Femur (tissue), 1 donor: ENCODE measurements around the gene SECISBP2L.
A peak's percentile ranks its signal among the peaks of the same experiment; 100 is the strongest.
"Not testable (repeated sequence)": the region's sequence is repeated elsewhere in the genome, so short reads cannot be mapped to it uniquely, and the experiment has no call there.

ENCODE experiments used
- DNase-seq: peaks from one replicate; pipeline ENCODE4 v3.0.0-alpha.2; 2017

Gene SECISBP2L, protein sequence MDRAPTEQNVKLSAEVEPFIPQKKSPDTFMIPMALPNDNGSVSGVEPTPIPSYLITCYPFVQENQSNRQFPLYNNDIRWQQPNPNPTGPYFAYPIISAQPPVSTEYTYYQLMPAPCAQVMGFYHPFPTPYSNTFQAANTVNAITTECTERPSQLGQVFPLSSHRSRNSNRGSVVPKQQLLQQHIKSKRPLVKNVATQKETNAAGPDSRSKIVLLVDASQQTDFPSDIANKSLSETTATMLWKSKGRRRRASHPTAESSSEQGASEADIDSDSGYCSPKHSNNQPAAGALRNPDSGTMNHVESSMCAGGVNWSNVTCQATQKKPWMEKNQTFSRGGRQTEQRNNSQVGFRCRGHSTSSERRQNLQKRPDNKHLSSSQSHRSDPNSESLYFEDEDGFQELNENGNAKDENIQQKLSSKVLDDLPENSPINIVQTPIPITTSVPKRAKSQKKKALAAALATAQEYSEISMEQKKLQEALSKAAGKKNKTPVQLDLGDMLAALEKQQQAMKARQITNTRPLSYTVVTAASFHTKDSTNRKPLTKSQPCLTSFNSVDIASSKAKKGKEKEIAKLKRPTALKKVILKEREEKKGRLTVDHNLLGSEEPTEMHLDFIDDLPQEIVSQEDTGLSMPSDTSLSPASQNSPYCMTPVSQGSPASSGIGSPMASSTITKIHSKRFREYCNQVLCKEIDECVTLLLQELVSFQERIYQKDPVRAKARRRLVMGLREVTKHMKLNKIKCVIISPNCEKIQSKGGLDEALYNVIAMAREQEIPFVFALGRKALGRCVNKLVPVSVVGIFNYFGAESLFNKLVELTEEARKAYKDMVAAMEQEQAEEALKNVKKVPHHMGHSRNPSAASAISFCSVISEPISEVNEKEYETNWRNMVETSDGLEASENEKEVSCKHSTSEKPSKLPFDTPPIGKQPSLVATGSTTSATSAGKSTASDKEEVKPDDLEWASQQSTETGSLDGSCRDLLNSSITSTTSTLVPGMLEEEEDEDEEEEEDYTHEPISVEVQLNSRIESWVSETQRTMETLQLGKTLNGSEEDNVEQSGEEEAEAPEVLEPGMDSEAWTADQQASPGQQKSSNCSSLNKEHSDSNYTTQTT

DNA sequence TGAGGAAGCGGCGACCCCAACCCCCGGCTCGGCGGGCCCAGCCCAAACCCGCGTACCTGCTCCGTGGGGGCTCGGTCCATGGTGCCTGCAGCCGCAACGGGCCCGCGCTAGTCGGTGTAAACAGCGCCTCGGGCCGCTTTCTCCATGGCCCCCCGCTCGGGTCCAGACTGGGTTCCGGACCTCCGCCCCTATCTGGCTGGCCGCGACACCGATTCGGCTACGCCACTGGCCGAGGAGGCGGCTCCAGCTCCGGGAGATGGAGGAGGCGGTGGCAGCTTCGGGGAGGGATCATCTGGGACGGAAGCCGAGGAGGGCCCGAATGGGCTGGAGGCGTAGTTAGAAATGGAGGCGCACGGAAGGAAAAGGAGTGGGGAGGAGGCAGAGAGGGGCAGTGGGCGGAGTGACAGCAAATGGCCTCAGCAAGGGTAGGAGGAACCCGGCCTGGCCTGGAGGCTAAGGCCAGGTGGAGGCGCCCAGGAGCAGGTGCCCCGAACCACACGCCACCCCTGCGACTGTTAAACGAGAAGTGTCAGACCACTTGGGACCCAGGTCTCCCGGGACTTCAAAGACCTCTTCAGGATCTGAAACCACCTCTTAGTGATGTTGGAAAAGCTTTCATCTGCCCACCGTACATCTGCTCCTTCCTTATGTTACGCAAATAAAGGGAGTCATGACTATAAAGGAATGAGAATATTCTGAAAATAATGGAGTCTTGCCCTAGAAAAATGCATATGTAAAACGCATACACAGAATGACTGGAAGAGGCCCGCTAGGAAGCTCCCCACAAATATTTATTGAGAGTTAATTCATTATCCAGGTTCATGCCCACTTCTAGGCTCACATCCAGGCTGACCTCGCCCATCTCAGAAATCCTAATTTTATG, at the start of gene SECISBP2L:
TSS of gene SECISBP2L (minus strand) at position 227 of the 883 bp plus-strand sequence. CDS start at position 80, 147 bp downstream.
- peak; percentile 97 for DNase-seq

DNA sequence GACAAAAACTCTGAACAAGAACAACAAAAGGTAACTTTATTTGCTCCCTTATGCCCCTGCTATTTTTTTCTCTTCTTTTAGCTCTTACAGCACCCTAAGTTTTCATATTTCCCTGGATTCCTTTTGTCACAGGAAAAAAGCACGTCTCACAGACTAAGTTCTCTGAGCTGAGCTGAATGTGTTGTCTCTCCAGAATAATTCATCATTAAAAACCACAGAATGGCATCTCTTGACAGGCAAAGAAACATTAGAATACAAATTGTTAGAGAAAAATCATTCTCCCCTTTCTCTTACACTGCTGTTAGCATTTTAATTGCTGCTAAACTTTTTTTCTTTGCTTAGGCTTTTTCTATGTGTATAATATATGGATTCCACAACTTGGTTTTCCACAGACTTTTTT, 48.7 kb upstream of the SECISBP2L start:
- DNase-seq = no peak

- no peak for DNase-seq
These were observed 47.2 kb upstream of the SECISBP2L start for GRCh38 chr15:49093252-49094105.

- DNase-seq = no peak
These were observed 42.8 kb upstream of the SECISBP2L start for GRCh38 chr15:49088996-49089395.

DNA sequence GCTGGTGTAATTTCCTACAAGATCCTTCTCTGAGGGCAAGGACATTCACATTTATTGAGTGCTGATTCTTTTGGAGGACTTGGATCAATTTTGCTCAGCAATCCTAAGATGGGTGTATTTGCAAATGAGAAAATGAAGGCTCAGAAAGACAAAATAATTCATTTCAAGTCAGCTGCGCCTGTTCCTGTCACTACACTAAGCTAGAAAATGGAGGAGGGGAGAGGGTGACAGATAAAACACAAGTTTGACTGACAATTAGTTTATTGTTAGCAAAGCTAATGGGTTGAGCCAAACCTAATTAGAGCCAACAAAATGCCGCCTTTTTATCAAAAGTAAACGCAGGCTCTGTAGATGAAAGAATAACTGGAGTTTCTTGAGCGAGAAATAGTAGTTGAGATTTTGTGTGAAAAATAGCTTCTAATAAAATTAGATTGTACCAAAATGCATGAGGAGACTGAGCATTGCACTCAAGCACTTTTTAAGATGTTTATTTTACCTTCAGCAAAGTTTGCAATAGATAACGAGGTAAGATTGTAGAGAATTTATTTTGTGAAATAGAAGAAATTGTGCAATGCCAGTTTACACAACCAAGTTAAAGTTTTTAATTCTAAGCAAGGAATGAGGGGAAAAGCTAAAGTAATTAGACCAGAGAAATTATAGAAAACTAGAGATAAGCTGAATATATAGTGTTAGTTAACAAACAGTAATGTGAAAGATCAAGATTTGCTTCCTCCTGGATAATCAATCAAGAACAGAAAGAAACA, 39.6 kb upstream of the SECISBP2L start:
- DNase-seq = no peak

GRCh38 chr15:49084285-49084570, 38.0 kb upstream of the SECISBP2L start:
- no peak for DNase-seq

GRCh38 chr15:49083401-49084284, 37.4 kb upstream of the SECISBP2L start:
- no peak for DNase-seq

DNA sequence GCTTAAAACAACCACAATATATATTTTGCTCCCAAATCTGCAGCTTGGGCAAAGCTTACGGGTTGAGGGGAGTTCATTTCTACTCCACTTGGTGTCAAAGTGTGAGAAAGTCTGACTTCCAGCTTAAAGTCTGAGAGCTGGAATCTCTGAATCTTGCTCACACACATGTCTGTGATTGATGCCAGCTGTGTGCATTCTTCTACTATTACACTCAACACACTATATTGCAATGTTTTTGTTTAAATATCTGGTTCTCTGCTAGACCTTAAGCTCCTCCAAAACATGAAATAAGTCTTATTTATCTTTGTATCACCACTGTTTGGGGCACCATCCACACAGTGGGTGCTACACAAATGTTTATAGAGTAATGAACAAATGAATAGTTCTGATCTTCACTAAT, 36.7 kb upstream of the SECISBP2L start:
- no peak for DNase-seq

DNA sequence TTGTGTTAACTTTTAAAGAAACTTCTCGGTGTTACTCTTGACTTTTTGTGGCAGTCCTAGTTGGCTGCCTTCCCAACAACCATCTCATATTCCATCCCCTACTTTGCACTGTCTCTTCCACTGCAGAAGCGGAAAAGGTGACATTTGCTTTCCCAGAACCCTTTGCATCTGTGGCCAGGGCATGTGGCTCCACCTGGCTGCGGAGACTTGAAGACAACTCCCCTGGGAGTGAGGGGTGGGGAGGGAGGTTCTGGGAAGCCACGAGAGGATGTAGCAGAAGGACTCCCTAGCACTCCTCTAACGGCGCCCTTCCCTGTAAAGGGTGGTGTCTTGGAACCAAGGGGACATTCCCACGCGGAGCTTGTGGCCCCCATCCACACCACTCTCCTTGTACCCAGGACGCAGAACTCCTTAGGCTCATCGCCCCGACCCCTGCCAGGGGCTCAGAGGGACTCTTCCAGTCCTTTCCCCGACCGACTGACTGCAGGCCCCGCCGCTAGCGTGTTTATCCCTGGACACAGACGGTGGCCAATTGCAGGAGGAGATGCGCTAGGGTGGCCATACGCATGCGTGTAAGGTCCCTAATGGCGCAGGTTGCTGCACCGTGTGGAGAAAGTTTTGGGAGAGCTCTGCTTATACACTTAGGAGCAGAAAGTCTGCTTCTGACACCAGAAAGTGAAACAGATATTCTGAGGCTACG, 33.2 kb upstream of the SECISBP2L start:
- no peak for DNase-seq

DNA sequence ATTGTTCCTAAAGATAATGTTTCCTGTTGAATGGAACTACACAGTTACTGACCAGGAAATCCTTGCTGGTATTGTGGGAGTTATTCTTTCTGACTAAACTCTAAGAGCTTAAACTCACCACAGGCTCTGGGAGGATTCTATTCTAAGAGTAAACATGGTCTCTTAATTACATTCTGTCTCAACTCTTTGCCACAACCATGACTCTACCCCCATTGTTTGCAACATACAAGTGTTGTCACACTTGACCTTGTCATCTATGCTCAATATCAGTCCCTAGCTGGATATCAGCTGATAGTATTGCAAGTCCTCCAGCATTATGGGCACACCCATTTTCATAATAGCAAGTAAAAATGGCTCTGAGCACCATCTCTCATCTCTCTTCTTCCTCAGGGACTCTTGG, 29.6 kb upstream of the SECISBP2L start:
- no peak for DNase-seq

DNA sequence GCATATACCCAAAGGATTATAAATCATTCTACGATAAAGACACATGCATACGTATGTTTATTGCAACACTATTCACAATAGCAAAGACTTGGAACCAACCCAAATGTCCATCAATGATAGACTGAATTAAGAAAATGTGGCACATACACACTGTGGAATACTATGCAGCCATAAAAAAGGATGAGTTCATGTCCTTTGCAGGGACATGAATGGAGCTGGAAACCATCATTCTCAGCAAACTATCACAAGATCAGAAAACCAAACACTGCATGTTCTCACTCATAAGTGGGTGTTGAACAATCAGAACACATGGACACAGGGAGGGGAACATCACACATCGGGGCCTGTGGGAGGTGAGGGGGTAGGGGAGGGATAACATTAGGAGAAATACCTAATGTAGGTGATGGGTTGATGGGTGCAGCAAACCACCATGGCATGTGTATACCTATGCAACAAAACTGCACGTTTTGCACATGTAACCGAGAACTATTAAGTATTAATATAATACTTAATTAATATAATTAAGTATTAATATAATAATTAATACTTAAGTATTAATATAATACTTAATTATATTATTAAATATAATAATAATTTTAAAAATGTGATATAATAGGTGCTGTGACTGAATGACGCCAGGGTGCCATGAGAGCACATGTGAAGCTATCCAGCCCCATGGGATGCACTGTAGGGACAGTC, 28.5 kb upstream of the SECISBP2L start:
- DNase-seq = not testable (repeated sequence)

DNA sequence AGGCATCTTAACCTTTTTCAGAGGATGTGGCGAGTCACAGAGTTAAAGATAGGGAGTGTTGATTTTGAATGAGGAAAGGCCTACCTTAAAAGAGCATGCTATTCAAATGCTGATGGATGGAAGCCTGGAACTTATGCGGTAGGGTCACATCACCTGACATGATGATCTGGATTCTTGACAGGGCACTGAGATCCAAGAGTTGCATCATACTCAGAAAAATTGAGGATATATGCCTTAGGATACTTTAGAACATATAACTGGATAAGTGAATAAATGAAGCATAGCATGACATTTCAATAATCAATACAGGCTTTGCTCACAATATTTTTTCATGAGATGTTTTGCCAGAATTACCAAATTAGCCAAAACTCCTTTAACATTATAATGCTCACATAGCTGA, 20.1 kb upstream of the SECISBP2L start:
- no peak for DNase-seq

DNA sequence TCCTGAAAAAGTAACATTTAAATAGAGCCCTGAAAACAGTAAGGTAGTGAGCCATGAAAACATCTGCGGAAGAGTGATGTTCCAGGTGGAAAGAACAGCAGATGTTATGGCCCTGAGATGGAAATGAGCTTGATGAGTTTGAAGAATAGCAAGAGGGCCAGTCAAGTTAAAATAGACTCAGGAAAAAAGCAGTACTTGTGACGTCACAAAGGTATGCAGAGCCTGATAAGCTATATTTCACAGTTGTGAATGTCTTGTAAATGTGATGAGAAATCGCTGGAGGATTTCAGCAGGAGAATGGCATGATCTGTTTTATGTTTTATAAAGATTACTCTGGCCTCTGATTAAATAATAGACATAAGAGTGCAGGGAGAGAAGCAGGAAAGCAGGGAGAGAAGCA, 18.6 kb upstream of the SECISBP2L start:
- DNase-seq = no peak

GRCh38 chr15:49064281-49064653, 18.0 kb upstream of the SECISBP2L start:
- no peak for DNase-seq

- DNase-seq = no peak
These were observed 17.4 kb upstream of the SECISBP2L start for GRCh38 chr15:49063402-49064280.

DNA sequence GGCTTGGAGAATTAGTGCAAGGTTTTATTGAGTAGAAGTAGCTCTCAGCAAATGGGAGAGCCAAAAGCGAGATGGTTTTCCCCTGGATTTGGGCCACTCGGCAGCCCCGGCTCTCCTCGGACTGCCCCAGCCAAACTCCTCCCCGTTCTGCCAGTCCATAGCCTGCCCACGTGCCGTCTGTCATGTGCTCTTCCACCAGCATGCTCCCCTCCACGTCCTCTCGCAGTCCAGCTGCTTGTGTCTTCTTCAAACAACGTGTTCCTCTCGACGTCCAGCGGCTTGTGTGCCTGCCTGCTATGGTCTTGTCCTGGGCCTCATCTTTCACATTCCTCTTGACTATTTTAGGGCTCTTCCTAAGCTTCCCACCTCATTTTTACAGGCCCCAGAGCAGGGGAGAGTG, 16.7 kb upstream of the SECISBP2L start:
- DNase-seq = no peak

DNA sequence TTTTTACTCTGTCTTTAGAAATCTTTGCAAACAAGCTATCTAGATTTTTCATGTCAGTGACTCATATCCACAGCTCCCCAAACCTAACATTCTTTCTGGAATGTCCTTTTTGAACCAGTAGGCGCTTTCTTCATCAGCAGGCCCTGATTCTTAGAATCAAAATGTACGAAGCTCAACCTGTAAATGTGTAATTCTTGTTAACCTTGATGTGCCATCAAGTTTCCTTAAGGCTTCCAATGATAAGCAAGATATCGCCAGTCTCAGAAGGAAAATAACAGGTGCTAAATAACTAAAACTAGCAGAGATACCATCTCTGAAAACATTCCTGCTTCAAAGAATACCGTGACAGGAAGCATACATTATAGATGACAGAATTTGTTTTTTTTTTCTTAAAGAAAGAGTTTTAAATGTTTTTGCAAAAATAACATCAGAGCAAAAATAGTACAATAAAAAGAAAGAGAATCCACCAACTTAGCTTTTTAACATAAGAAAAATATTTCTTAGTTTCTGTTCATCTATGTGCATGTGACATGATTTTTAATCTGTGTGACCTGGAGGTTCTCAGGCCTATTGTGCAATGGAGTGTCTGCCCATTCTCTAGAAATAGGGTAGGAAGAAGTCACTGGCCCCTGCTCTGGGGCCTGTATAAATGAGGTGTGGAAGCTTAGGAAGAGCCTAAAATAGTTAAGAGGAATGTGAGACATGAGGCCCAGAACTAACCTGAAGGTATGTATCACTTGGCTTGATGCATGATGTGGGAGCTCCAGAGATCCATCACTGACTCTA, 14.7 kb upstream of the SECISBP2L start:
- no peak for DNase-seq
